Measurements from ENCODE around the gene ZBTB20.

ZBTB20 gene

DNA sequence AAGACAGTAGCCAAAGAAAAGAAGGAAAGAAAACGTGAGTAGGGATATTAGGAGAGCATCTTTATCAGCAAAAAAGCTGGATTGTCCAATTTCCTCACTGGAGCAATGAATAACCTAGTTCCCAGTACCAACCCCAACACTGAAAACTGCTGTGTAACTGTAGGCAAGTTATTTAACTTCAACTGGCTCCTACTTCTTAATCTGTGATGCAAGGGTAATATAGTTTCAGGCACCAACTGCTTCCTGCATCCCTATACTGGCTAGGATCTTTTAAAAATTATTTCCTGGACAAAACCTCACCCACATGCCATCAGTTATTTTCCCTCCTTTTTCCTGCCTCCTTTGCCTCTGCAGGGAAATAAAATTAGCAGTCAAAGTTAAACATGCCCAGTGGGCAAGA lies 59.6 kb downstream of the ZBTB20 start:
- no peak for DNase-seq

GRCh38 chr3:115086344-115086743 lies 60.7 kb downstream of the ZBTB20 start:
- no peak for DNase-seq

GRCh38 chr3:115085197-115085865 lies 61.8 kb downstream of the ZBTB20 start:
- DNase-seq: no peak

- DNase-seq: no peak
These were observed 62.4 kb downstream of the ZBTB20 start for GRCh38 chr3:115084686-115085085.

DNA sequence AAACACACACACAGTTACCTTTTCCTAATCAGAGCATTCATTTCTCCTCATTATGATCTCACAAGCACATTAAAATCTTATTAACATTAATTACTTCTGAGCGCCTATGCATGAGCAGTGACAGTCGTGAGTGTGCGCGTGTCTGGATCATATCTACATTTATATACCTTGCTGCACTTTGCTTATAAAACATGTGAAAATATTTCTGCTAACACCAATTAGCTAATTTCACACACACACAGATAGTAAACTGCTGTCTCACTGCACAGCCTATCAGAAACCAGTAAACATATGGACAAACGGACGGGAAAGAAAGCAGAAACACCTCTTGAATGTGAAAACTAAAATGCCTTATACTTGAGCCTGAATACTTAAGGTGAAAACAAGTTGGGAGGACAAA lies 64.8 kb downstream of the ZBTB20 start:
- DNase-seq: no peak

- DNase-seq: no peak
These were observed 65.6 kb downstream of the ZBTB20 start for GRCh38 chr3:115081444-115081843.

DNA sequence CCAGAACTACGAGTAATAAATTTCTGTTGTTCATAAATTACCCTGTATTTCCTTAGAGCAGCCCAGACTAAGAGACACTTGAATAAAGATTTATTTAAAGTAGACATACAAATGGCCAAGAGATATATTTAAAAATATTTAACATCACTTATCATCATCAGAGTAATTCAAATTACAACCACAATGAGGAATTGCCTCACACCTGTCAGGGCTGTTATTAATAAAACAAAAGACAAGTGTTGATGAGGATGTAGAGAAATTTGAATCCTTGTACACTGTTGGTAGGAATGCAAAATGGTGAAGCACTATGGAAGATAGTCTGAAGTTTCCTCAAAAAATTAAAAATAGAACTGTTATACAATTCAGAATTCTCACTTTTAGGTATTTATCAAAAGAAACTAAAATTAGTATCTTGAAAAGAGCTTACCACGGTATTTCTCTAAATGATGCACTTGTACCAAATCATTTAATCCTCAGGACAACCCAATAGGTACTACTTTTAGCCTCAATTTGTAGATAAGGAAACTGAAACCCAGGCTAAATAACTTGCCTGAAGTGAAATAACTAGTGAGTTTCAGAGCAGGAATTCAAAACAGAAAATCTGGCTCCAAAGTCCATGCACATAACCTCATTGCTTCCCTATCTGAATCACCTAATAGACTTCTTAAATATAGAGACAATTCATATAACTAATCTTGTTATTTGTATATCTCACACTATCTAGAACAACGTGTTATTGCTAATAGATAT lies 69.4 kb downstream of the ZBTB20 start:
- DNase-seq: no peak

DNA sequence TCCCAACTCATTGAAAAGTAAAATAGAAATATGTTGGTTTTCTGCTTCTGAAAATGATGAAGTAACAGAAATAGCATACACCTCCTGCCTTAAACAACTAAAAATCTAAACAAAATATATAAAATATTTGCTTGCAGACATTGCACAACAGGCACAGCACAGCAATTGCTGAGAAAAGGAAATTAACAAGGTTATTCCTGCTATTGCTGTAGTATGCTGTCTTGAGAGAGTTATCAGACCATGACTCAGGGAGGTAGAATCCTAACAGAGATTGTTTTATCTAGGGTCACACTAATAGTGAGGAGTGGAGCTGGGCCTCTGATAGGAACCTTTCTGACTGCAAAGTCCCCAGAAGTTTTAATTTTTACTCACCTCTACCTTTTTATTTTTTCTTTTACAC lies 72.6 kb downstream of the ZBTB20 start:
- DNase-seq: no peak

DNA sequence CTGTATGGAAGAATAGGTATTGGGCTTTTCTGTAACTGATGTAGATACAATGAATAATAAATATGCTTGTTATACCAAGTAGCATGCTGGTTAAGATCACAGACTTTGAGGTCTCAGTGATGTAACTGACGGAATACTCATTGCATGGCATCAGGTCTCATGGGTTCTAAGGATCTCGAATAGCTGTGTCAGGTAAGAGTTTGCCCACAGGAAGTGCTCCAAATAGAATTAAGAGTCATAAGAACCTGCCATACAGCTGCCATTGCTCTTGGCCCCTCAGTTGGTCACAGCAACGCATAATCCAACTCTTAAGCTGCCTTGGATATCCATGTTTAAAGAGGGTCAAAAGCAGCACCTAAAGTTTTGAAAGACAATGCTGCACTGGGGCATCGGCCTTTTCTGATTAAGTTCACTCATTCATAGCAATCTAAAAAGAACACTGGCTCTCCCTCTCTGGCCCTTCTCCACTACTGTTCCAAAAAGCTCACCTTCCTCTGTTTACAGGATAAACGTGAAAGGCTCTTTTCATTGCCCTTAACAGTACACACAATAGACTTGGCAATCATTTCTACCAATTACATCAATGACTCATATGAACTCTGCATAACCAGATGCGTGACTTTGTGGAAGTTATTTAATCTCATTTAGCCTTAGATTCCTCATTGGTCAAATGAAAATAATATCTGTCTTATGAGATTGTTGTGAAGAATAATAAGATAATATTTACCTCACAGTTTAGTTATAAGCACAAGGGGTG lies 74.6 kb downstream of the ZBTB20 start:
- no peak for DNase-seq

DNA sequence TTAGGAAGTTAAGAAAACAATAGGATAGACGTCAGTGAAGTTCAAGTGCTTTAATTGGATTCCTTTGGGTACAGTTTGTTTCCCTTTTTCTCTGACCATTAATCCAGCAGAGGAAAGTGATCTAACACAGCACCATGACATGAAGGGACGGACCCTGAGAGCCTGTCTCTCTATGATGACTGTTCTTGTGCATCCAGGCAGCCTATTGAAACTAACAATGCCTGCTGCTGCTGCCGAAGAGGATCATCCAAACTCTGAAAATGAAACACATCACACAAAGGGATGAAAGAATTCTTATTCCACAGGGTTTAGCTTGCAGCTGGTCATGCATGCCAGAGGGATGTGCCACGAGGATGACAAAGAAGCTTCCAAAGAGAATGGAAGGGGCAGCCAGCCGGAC lies 75.5 kb downstream of the ZBTB20 start:
- no peak for DNase-seq

DNA sequence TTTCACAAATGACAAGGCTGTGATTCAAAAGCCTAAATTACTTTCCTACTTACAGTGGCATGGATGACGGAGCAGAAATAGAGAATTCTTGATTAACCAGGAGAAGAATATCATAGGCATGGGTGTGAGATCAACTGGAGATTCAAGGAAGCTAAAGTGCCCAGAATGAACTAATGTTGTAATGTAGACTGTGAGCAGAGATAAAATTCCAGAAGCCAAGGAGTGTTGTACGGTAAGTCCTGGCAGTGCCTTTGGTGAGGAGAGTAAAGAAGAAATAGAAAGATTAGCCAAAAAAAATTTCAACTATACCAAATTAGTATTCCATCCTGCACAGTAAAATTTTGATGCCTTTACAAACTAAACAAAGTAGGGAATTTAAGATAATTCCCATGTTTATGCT lies 75.9 kb downstream of the ZBTB20 start:
- DNase-seq: no peak

DNA sequence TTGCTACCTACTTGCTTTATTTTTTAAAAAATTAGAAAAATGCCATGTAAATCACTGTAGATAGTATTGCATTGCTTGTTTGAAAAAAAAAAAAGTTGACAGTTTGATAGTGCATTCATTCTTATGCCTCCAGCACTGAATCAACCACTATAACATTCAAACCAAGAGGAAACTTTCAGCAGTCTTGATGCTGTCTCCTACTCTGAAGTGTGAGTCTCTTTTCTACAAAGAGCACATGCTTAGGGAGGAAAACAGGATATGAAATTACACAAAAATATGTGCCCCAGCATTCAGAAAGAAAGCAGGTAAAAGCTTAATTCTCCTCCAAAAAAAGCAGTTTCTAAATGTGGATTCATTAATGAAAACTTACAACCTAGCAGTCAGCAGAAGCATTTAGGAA lies 78.3 kb downstream of the ZBTB20 start:
- DNase-seq: no peak

GRCh38 chr3:115062412-115062956 lies 84.6 kb downstream of the ZBTB20 start:
- no peak for DNase-seq

GRCh38 chr3:115062009-115062408 lies 85.1 kb downstream of the ZBTB20 start:
- DNase-seq: peak; percentile 11

- no peak for DNase-seq
These were observed 94.2 kb downstream of the ZBTB20 start for GRCh38 chr3:115052906-115053305.

GRCh38 chr3:115042351-115042750 lies 104.7 kb downstream of the ZBTB20 start:
- DNase-seq: no peak

DNA sequence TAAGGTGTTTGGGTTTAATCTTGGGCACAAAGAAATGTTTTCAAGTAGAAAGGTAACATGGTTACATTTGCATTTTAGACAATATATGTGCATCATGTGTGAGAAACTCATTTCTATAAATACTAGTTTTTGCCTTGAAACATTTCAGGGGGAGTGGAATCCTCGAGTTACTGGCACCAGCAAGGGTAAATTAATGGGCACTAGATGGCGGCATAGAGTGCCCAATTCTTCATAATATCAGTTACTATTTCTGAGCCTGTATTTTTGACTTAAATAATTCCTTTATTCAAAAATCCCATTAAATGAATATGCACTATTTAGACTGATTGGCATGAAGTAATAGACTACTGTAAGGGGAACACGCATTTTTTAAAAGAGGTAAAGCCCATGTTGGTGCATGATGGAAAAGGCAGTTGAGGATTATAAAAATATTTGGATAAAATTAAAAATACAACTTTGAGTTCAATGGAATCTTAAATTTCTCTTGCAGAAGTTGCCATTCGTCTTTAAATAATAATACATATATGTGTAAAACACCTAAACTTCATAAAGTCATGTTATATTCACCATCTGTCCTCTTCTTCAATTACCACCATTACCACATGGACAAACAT lies 106.3 kb downstream of the ZBTB20 start:
- no peak for DNase-seq

DNA sequence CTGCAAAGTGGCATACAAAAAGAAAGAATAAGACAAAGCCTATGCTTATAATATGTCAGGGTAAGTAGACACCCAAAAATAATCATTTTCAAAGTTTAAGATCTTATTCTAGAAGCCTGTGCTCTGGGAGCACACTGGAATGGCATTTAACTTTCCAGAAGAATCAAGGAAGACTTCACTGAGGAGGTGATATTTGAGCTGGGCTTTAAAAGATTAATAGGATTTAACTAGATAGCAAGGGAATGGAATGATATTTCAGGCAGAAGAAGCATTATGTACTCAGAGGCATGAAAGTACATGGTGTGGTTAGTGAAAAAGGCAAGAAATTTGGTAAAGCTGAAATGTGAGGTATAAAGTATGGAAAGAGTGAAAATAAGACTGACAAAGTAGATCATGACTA lies 106.8 kb downstream of the ZBTB20 start:
- no peak for DNase-seq

GRCh38 chr3:115038817-115039216 lies 108.3 kb downstream of the ZBTB20 start:
- no peak for DNase-seq

- DNase-seq: peak; percentile 36
These were observed 124.2 kb downstream of the ZBTB20 start for GRCh38 chr3:115022835-115023398.

DNA sequence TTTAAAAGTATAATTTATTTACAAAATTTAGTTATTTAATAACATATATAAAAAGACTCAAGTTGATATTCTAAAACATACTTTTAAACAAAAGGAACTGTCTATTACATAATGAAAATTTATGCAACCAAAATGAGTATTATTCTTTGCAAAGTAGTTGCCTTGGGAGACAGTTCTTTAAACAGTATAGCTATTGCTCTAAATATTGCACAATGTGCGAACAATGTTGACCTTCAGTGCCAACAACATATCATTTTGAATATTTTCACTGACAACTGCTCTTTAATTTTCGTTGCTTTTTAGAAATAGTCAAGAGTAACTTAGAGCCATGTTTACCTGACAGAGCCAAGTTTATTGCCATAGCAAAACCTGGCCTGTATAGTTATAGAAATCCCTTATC lies 124.9 kb downstream of the ZBTB20 start:
- DNase-seq: no peak

DNA sequence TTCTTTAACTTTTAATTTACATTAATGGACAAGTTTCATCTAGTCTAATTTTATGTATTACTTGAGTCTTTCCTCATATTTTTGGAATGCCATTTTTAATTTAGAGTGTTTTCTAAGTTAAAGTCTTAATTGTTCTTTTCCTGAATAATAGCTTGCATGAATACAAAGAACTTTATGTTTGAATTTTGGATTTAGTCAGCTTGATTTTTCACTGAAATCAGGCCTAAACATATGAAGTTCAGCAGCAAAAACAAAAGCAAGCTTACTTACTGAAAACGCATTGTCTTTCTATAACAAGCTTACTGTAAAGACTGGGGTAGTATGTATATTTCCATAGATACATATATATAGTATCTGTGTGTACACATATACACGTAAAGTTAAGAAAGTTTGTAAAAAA lies 126.0 kb downstream of the ZBTB20 start:
- no peak for DNase-seq

- no peak for DNase-seq
These were observed 127.2 kb downstream of the ZBTB20 start for GRCh38 chr3:115019900-115020299.

Data from DMS79 (cell line).